T-cell (primary cell): ENCODE data around the gene PARD3. TPM values are rescaled to one million over a fixed set of nuclear protein-coding genes. Genes with fewer than 3 reads are reported as not detected.

Experiments used
- ATAC-seq, 4 experiments: fragments of 200-7000 bp in 3 of 4; fragments of 150-1000 bp in 1 of 4; cut with Tn5 transposase; replicated peaks in 1 of 4; 1 replicate in 3 of 4; 2 replicates in 1 of 4; pipeline ENCODE4 v1.10.0; 2021; ENCODE audit warnings: moderate library complexity in 3 of 4, mild to moderate bottlenecking in 2 of 4, moderate number of reproducible peaks in 1 of 4
- CTCF ChIA-PET, 2 donors: fragments of 300-600 bp; sonication (Branson Sonifier 250); formaldehyde crosslinking; loops; one replicate each; lab custom pipeline; 2022; ENCODE audit warnings: antibody characterized with exemption in 2 of 2; lab: Charles Lee
- POLR2A ChIA-PET, 2 donors: fragments of 300-600 bp; sonication (Branson Sonifier 250); formaldehyde crosslinking; loops; one replicate each; lab custom pipeline; 2022; ENCODE audit warnings: antibody characterized with exemption in 2 of 2; lab: Charles Lee
- DNase-seq, 35 experiments: peaks; one replicate each; pipeline versions ENCODE4 v3.0.0 to v3.0.0-alpha.2; 2013 to 2023
- H3K27ac ChIP-seq: one replicate; pipeline ENCODE4 v1.5.1; 2013; ENCODE audit warnings: low read length
- H3K27me3 ChIP-seq, 2 experiments: replicated peaks in 1 of 2; 1 replicate in 1 of 2; 2 replicates in 1 of 2; pipeline versions ENCODE4 v1.6.1 to v1.7.0; 2013; ENCODE audit warnings: low read length in 1 of 2, mixed read lengths in 1 of 2; ENCODE audit not compliant: control insufficient read depth in 2 of 2, insufficient read depth in 2 of 2; ENCODE audit errors: extremely low read depth in 1 of 2
- H3K36me3 ChIP-seq, 2 donors: 1 replicate in 1 of 2; 2 replicates in 1 of 2; pipeline versions ENCODE4 v1.6.1 to v1.7.0; 2013; ENCODE audit warnings: low read length in 1 of 2; ENCODE audit not compliant: control insufficient read depth in 2 of 2, insufficient read depth in 1 of 2; ENCODE audit errors: extremely low read depth in 1 of 2
- H3K4me1 ChIP-seq, 2 experiments: 1 replicate in 1 of 2; 2 replicates in 1 of 2; pipeline versions ENCODE4 v1.6.1 to v1.7.0; 2013; ENCODE audit warnings: low read length in 2 of 2, mixed read lengths in 1 of 2; ENCODE audit not compliant: insufficient read depth in 2 of 2, control insufficient read depth in 1 of 2; ENCODE audit errors: extremely low read depth in 1 of 2
- H3K4me3 ChIP-seq, 2 donors: 1 replicate in 1 of 2; 2 replicates in 1 of 2; pipeline versions ENCODE4 v1.5.1 to v1.7.0; 2013; ENCODE audit warnings: mild to moderate bottlenecking in 2 of 2, low read length in 1 of 2, moderate library complexity in 1 of 2; ENCODE audit not compliant: control insufficient read depth in 1 of 2; ENCODE audit errors: extremely low read depth in 1 of 2
- H3K9me3 ChIP-seq: 2 replicates; pipeline ENCODE4 v1.7.0; 2013
- H3K27ac Mint-ChIP-seq, 2 donors: one replicate each; pipeline ENCODE4 v1.8.0; 2020 to 2021; ENCODE audit warnings: mild to moderate bottlenecking in 2 of 2, mixed read lengths in 2 of 2
- H3K27me3 Mint-ChIP-seq, 2 donors: one replicate each; pipeline ENCODE4 v1.8.0; 2021 to 2022; ENCODE audit warnings: mixed read lengths in 2 of 2
- H3K36me3 Mint-ChIP-seq: one replicate; pipeline ENCODE4 v1.8.0; 2021; ENCODE audit warnings: mixed read lengths
- H3K4me1 Mint-ChIP-seq, 3 donors: one replicate each; pipeline ENCODE4 v1.8.0; 2020 to 2022; ENCODE audit warnings: mixed read lengths in 3 of 3, mild to moderate bottlenecking in 1 of 3
- H3K4me3 Mint-ChIP-seq, 3 donors: one replicate each; pipeline ENCODE4 v1.8.0; 2020 to 2022; ENCODE audit warnings: mild to moderate bottlenecking in 3 of 3, mixed read lengths in 3 of 3, moderate library complexity in 3 of 3
- H3K9me3 Mint-ChIP-seq, 3 donors: one replicate each; pipeline ENCODE4 v1.8.0; 2020 to 2022; ENCODE audit warnings: mixed read lengths in 3 of 3
- WGBS: methylation state at CpG from one replicate; pipeline ENCODE4 v1.1.5; 2013; ENCODE audit warnings: missing lambda C conversion rate; ENCODE audit not compliant: insufficient coverage; 5-methylcytosine and 5-hydroxymethylcytosine counted together
- total RNA-seq, 35 experiments: library from RNA in 6 of 35; stranded (reverse) in 6 of 35; fragments of 120-200 nt in 1 of 35; gene quantifications; one replicate each; pipeline versions ENCODE4 v1.2.1 to v1.2.4 and lab custom pipeline; 2013 to 2026

Gene PARD3
- total RNA-seq, 5 donors from 2014 or later (not counting 1 experiment from before 2014, with no cell fraction given), result 0.36 to 0.92 (median 0.65) TPM

GRCh38 chr10:34726862-34727261 is 88.2 kb downstream of the PARD3 start:
- no peaks in the 10 kb centered on the region for H3K9me3 Mint-ChIP-seq
- POLR2A ChIA-PET, result interaction anchor here in 1 of 2 donors (0.7 kb wide), 1 partner anchor 160 kb away, joined by 4 read pairs; no protein-coding TSS in a partner anchor
- ATAC-seq (no peak), DNase-seq (no peak)
- H3K4me1 Mint-ChIP-seq, result peaks cover 0 to 6% (median 0%) of the 10 kb centered on the region in 3 donors
- H3K27ac ChIP-seq, result no peak overlapping the region
- no peaks in the 10 kb centered on the region for H3K36me3 Mint-ChIP-seq
- no peak overlapping the region for H3K4me3 ChIP-seq
- no peak overlapping the region for H3K4me3 Mint-ChIP-seq
- H3K9me3 ChIP-seq, result no peaks in the 10 kb centered on the region
- peaks cover 0 to 2% of the 10 kb centered on the region in 2 donors for H3K27me3 Mint-ChIP-seq
- CTCF ChIA-PET, result interaction anchor here in 1 of 2 donors (0.6 kb wide), 1 partner anchor 74 kb away, joined by 3 read pairs; no protein-coding TSS in a partner anchor
- peaks cover 0 to 5% of the 10 kb centered on the region in 2 experiments for H3K27me3 ChIP-seq
- H3K27ac Mint-ChIP-seq, result no peak overlapping the region
- H3K36me3 ChIP-seq, result no peaks in the 10 kb centered on the region
- no peaks in the 10 kb centered on the region for H3K4me1 ChIP-seq

GRCh38 chr10:34723750-34724149 is 91.3 kb downstream of the PARD3 start:
- peaks cover 0 to 6% (median 0%) of the 10 kb centered on the region in 3 donors for H3K4me1 Mint-ChIP-seq
- no peaks in the 10 kb centered on the region for H3K9me3 Mint-ChIP-seq
- H3K27ac Mint-ChIP-seq, result no peak overlapping the region
- peaks cover 0 to 6% of the 10 kb centered on the region in 2 experiments for H3K27me3 ChIP-seq
- no peak overlapping the region for H3K4me3 Mint-ChIP-seq
- DNase-seq (no peak), ATAC-seq (no peak)
- H3K4me1 ChIP-seq, result no peaks in the 10 kb centered on the region
- peaks cover 0 to 2% of the 10 kb centered on the region in 2 donors for H3K27me3 Mint-ChIP-seq
- POLR2A ChIA-PET, result no interaction called here
- no peak overlapping the region for H3K4me3 ChIP-seq
- H3K36me3 Mint-ChIP-seq, result no peaks in the 10 kb centered on the region
- CTCF ChIA-PET, result no interaction called here
- no peaks in the 10 kb centered on the region for H3K36me3 ChIP-seq
- no peaks in the 10 kb centered on the region for H3K9me3 ChIP-seq
- 80% methylated on average over 7 of the region's 10 CpGs for WGBS
- H3K27ac ChIP-seq, result no peak overlapping the region

GRCh38 chr10:34722404-34722803 is 92.7 kb downstream of the PARD3 start:
- peaks cover 0 to 4% of the 10 kb centered on the region in 2 donors for H3K27me3 Mint-ChIP-seq
- 95% methylated on average over 3 of the region's 4 CpGs for WGBS
- Histone ChIP-seq H3K9me3 (no peaks in the 10 kb centered on the region), H3K4me1 (no peaks in the 10 kb centered on the region), H3K27ac (no peak overlapping the region), H3K4me3 (no peak overlapping the region), H3K27me3 (peaks cover 0 to 8% of the 10 kb centered on the region in 2 experiments), H3K36me3 (no peaks in the 10 kb centered on the region)
- H3K4me1 Mint-ChIP-seq, result peaks cover 0 to 6% (median 0%) of the 10 kb centered on the region in 3 donors
- no peaks in the 10 kb centered on the region for H3K9me3 Mint-ChIP-seq
- no peak overlapping the region for H3K27ac Mint-ChIP-seq
- H3K4me3 Mint-ChIP-seq, result no peak overlapping the region
- no peaks in the 10 kb centered on the region for H3K36me3 Mint-ChIP-seq
- no peak for DNase-seq
- CTCF ChIA-PET, result no interaction called here
- POLR2A ChIA-PET, result no interaction called here
- ATAC-seq, result no peak

- Mint-ChIP-seq H3K27me3 (peaks cover 0 to 5% of the 10 kb centered on the region in 2 donors), H3K4me1 (peaks cover 0 to 6% (median 0%) of the 10 kb centered on the region in 3 donors), H3K4me3 (no peak overlapping the region), H3K9me3 (no peaks in the 10 kb centered on the region), H3K36me3 (no peaks in the 10 kb centered on the region), H3K27ac (no peak overlapping the region)
- H3K27ac ChIP-seq, result no peak overlapping the region
- CTCF ChIA-PET, result no interaction called here
- H3K36me3 ChIP-seq, result no peaks in the 10 kb centered on the region
- H3K4me3 ChIP-seq, result no peak overlapping the region
- no peaks in the 10 kb centered on the region for H3K4me1 ChIP-seq
- 17% methylated on average over 1 of the region's 5 CpGs for WGBS
- no peaks in the 10 kb centered on the region for H3K9me3 ChIP-seq
- no peak for DNase-seq
- no peak for ATAC-seq
- POLR2A ChIA-PET, result no interaction called here
- peaks cover 0 to 8% of the 10 kb centered on the region in 2 experiments for H3K27me3 ChIP-seq
Observed at GRCh38 chr10:34721208-34721840, 93.8 kb downstream of the PARD3 start.

GRCh38 chr10:34719746-34720145 is 95.3 kb downstream of the PARD3 start:
- DNase-seq, result no peak
- Histone ChIP-seq H3K4me1 (no peaks in the 10 kb centered on the region), H3K4me3 (no peak overlapping the region), H3K36me3 (no peaks in the 10 kb centered on the region), H3K27ac (no peak overlapping the region), H3K27me3 (peaks cover 0 to 10% of the 10 kb centered on the region in 2 experiments), H3K9me3 (no peaks in the 10 kb centered on the region)
- ChIA-PET CTCF (no interaction called here), POLR2A (no interaction called here)
- H3K4me3 Mint-ChIP-seq, result no peak overlapping the region
- WGBS, result 63% methylated on average over 1 of the region's 1 CpG
- H3K27me3 Mint-ChIP-seq, result peaks cover 0 to 10% of the 10 kb centered on the region in 2 donors
- ATAC-seq, result no peak
- H3K9me3 Mint-ChIP-seq, result no peaks in the 10 kb centered on the region
- no peaks in the 10 kb centered on the region for H3K36me3 Mint-ChIP-seq
- H3K4me1 Mint-ChIP-seq, result peaks cover 0 to 6% (median 0%) of the 10 kb centered on the region in 3 donors
- no peak overlapping the region for H3K27ac Mint-ChIP-seq

- no peak for DNase-seq
- Histone ChIP-seq H3K36me3 (no peaks in the 10 kb centered on the region), H3K27me3 (peaks cover 0 to 10% of the 10 kb centered on the region in 2 experiments), H3K4me1 (no peaks in the 10 kb centered on the region), H3K4me3 (no peak overlapping the region), H3K9me3 (no peaks in the 10 kb centered on the region), H3K27ac (no peak overlapping the region)
- WGBS, result 78% methylated on average over 2 of the region's 2 CpGs
- CTCF ChIA-PET, result no interaction called here
- ATAC-seq, result no peak
- Mint-ChIP-seq H3K27ac (no peak overlapping the region), H3K27me3 (peaks cover 0 to 10% of the 10 kb centered on the region in 2 donors), H3K9me3 (no peaks in the 10 kb centered on the region), H3K36me3 (no peaks in the 10 kb centered on the region), H3K4me3 (no peak overlapping the region), H3K4me1 (peaks cover 0 to 6% (median 0%) of the 10 kb centered on the region in 3 donors)
- POLR2A ChIA-PET, result no interaction called here
Observed at GRCh38 chr10:34719328-34719727, 95.8 kb downstream of the PARD3 start.
